Astrocyte of the cerebellum (primary cell): ENCODE results near the gene AMOT.
"Not testable (repeated sequence)": the region's sequence is repeated elsewhere in the genome, so short reads cannot be mapped to it uniquely, and the experiment has no call there.

Experiments
- DNase-seq: peaks from one replicate; pipeline ENCODE4 v3.0.0-alpha.2; 2011; ENCODE audit warnings: low read depth
- H3K4me3 ChIP-seq: 2 replicates; pipeline ENCODE4 v1.5.1; 2011; ENCODE audit warnings: mild to moderate bottlenecking, low read depth, low read length, moderate library complexity
- in situ Hi-C: cut with HindIII; loops from 2 replicates; pipeline ENCODE4 v1.10.0; 2017; ENCODE audit warnings: low sequenced_read_pairs
- TF ChIP-seq, protein P1 (sequence below): IDR thresholded peaks from 2 replicates; pipeline ENCODE4 v1.5.1; 2012; ENCODE audit warnings: low read length, low read depth, moderate library complexity, mild to moderate bottlenecking; ENCODE audit errors: missing control alignments

The AMOT gene

DNA sequence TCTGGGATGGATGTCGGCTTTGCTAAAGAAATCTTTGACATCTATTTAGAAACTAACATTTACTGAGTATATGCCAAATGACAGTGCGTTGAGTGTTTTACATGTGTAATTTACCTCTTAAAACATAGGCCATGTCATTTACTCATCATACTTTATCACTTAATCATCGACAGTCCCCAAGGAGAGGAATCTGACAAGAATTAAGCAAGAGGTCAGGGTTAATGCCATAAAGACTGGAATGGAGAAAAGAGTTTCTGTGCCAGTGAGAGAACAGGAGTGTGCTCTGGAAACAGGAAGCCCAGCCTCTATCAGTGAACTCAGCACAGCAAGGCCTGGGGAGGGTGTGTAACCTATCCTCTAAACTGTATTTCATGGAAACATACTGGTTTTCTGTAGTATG, 28.0 kb upstream of the AMOT start:
- TF ChIP-seq, protein P1, sequence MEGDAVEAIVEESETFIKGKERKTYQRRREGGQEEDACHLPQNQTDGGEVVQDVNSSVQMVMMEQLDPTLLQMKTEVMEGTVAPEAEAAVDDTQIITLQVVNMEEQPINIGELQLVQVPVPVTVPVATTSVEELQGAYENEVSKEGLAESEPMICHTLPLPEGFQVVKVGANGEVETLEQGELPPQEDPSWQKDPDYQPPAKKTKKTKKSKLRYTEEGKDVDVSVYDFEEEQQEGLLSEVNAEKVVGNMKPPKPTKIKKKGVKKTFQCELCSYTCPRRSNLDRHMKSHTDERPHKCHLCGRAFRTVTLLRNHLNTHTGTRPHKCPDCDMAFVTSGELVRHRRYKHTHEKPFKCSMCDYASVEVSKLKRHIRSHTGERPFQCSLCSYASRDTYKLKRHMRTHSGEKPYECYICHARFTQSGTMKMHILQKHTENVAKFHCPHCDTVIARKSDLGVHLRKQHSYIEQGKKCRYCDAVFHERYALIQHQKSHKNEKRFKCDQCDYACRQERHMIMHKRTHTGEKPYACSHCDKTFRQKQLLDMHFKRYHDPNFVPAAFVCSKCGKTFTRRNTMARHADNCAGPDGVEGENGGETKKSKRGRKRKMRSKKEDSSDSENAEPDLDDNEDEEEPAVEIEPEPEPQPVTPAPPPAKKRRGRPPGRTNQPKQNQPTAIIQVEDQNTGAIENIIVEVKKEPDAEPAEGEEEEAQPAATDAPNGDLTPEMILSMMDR, result no peak
- no peak for DNase-seq
- in situ Hi-C loops, result no loop called here
- no peak overlapping the region for H3K4me3 ChIP-seq

DNA sequence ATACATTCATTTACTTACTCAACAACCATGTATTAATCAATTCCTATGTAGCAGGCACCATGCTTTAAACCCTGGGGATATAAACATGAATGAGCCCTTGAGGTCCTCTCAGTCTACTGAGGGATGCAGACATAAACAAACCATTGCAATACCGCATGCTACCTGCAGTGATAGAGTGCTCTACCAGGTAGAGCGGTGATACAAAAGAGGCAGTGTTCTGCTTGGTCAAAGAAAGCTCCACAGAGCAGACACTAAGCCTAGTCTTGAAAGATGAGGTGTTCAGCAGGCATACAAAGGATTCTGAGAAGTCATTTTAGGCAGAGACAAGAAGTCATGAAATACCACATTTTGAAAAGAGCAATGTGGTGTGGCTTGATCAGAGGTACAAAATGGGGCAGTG, 26.9 kb upstream of the AMOT start:
- DNase-seq, result no peak
- TF ChIP-seq, protein P1, result no peak
- in situ Hi-C loops, result no loop called here
- no peak overlapping the region for H3K4me3 ChIP-seq

DNA sequence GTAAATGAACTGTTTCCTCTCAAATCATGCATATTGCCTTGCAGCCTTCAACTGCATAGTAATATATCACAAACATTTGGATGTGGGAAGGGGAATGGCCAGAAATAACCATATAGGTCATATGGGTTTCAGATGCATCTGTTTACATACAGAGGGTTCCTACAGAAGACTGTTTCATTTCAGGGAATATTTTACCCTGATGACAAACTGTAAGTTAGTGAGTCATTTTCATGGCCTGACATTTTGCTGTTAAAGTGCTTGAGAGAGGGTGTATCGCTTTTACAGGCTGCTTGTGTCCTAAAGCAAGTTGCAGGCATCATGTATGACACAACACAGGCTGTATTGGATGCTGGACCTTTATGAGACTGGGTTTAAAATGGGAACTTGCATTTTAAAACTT, 25.5 kb upstream of the AMOT start:
- in situ Hi-C loops, result no loop called here

DNA sequence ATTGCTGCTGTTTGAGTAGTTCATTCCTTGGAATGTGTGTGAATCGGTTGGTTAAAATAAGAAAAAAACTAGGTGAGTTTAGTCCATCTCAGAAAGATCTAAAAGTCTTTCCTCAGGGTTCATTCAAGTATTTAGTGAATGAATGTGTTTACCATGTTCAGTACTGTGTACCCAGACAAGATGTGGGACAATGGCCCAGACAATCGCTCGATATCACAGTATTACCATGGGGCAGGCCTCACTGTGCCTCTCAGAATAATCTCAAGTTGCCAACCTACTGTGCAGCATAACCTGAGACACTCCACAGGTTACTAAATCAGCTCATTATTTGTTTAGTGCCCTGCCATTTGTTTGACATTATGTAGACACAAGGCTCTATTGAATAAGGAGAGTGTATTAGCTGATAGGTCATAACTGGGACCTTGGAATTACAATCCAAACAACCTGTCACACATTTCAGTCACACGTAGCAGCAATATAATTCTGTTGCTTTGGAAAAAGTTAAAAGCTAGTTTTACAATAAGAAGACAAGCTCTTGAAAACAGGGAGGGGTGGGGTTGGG, 24.9 kb upstream of the AMOT start:
- TF ChIP-seq, protein P1, result no peak
- no peak overlapping the region for H3K4me3 ChIP-seq
- no peak for DNase-seq
- in situ Hi-C loops, result no loop called here

More for the DNA sequence above, 25.5 kb upstream of the AMOT start:
- no peak overlapping the region for H3K4me3 ChIP-seq
- TF ChIP-seq, protein P1, result no peak
- DNase-seq, result no peak

DNA sequence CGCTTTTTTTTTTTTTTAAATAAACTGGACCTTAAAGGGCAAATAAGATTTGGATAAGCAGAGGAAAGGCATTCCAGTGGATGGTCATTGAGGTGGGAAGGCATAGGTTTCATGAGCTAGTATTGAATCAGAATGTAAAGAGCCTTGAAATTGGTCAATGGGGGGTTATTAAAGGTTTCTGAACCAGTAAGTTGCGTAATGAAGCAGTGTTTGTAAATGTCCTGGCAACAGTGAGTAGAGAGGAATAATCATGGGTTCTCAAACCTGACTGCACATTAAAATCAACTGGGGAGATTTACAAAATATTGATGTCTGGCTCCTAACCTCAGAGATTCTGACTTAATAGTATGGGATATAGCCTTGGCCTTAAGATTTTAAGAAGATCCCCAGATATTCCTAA, 23.2 kb upstream of the AMOT start:
- DNase-seq, result no peak
- no peak overlapping the region for H3K4me3 ChIP-seq
- in situ Hi-C loops, result no loop called here
- TF ChIP-seq, protein P1, result no peak

DNA sequence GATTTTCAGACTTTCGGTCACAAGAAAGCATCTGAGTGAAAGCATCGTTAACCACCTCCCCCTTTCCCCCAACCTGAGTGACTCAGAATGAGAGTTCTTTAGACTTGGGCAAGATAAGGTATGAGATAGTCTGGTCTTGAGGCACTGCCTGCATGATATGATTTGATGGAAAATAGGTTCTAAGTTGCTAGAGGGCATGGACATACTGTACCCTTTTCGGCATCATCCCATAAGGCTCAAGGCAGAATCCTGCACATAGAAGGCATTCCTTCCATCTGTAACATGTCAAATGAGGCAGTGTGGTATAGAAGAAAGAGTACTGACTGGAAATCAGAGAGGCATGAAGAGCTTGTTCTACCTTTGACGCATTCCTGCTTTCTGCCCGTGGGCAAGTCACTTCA, 16.8 kb upstream of the AMOT start:
- TF ChIP-seq, protein P1, result no peak
- H3K4me3 ChIP-seq, result no peak overlapping the region
- in situ Hi-C loops, result no loop called here
- no peak for DNase-seq

DNA sequence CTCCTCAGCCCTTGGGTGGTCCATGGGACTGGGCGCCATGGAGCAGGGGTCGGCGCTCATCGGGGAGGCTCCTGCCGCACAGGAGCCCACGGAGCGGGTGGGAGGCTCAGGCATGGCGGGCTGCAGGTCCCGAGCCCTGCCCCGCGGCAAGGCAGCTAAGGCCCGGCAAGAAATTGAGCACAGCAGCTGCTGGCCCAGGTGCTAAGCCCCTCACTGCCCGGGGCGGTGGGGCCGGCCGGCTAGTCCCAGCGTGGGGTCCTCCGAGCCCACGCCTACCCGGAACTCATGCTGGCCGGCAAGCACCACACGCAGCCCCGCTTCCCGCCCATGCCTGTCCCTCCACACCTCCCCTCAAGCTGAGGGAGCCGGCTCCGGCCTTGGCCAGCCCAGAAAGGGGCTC, 14.3 kb upstream of the AMOT start:
- in situ Hi-C loops, DNase-seq, H3K4me3 ChIP-seq: not testable (repeated sequence)
